Ishikawa (cell line): ENCODE measurements around the gene EGFLAM.

ENCODE experiments used
- CEBPB ChIP-seq: IDR thresholded peaks from 2 replicates; pipeline ENCODE4 v1.6.1; 2012
- CREB1 ChIP-seq: IDR thresholded peaks from 2 replicates; pipeline ENCODE4 v1.6.1; 2012; ENCODE audit warnings: low read depth
- EP300 ChIP-seq: IDR thresholded peaks from 2 replicates; pipeline ENCODE4 v1.6.1; 2012; ENCODE audit warnings: borderline replicate concordance
- FOXM1 ChIP-seq: IDR thresholded peaks from 2 replicates; pipeline ENCODE4 v1.6.1; 2012; ENCODE audit warnings: low read depth, borderline replicate concordance
- NFIC ChIP-seq: IDR thresholded peaks from 2 replicates; pipeline ENCODE4 v1.6.1; 2012
- RAD21 ChIP-seq: IDR thresholded peaks from 2 replicates; pipeline ENCODE4 v1.6.1; 2012; ENCODE audit warnings: low read depth
- TAF1 ChIP-seq: IDR thresholded peaks from 2 replicates; pipeline ENCODE4 v1.6.1; 2012; ENCODE audit warnings: low read depth, mild to moderate bottlenecking
- TEAD4 ChIP-seq: IDR thresholded peaks from 2 replicates; pipeline ENCODE4 v1.6.1; 2012
- ZBTB7A ChIP-seq: IDR thresholded peaks from 2 replicates; pipeline ENCODE4 v1.6.1; 2012; ENCODE audit warnings: low read depth
- TF ChIP-seq, protein P1 (sequence below): IDR thresholded peaks from 2 replicates; pipeline ENCODE4 v1.6.1; 2012; ENCODE audit warnings: low read depth, mild to moderate bottlenecking
- TF ChIP-seq, protein P2 (sequence below): IDR thresholded peaks from 2 replicates; pipeline ENCODE4 v1.6.1; 2012

GRCh38 chr5:38453506-38453905, 195.1 kb downstream of the EGFLAM start:
- no peak for TF ChIP-seq CEBPB
- no peak for TF ChIP-seq FOXM1
- TF ChIP-seq ZBTB7A = no peak
- TF ChIP-seq, protein P1, sequence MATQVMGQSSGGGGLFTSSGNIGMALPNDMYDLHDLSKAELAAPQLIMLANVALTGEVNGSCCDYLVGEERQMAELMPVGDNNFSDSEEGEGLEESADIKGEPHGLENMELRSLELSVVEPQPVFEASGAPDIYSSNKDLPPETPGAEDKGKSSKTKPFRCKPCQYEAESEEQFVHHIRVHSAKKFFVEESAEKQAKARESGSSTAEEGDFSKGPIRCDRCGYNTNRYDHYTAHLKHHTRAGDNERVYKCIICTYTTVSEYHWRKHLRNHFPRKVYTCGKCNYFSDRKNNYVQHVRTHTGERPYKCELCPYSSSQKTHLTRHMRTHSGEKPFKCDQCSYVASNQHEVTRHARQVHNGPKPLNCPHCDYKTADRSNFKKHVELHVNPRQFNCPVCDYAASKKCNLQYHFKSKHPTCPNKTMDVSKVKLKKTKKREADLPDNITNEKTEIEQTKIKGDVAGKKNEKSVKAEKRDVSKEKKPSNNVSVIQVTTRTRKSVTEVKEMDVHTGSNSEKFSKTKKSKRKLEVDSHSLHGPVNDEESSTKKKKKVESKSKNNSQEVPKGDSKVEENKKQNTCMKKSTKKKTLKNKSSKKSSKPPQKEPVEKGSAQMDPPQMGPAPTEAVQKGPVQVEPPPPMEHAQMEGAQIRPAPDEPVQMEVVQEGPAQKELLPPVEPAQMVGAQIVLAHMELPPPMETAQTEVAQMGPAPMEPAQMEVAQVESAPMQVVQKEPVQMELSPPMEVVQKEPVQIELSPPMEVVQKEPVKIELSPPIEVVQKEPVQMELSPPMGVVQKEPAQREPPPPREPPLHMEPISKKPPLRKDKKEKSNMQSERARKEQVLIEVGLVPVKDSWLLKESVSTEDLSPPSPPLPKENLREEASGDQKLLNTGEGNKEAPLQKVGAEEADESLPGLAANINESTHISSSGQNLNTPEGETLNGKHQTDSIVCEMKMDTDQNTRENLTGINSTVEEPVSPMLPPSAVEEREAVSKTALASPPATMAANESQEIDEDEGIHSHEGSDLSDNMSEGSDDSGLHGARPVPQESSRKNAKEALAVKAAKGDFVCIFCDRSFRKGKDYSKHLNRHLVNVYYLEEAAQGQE = no peak
- no peak for TF ChIP-seq RAD21
- TF ChIP-seq NFIC = no peak
- TF ChIP-seq CREB1 = no peak
- TF ChIP-seq TAF1 = no peak
- TF ChIP-seq, protein P2, sequence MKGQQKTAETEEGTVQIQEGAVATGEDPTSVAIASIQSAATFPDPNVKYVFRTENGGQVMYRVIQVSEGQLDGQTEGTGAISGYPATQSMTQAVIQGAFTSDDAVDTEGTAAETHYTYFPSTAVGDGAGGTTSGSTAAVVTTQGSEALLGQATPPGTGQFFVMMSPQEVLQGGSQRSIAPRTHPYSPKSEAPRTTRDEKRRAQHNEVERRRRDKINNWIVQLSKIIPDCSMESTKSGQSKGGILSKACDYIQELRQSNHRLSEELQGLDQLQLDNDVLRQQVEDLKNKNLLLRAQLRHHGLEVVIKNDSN = no peak
- TF ChIP-seq EP300 = no peak
- TF ChIP-seq TEAD4 = no peak
